KMS-11 (cell line): ENCODE data around the gene MEGF8.
A peak's percentile ranks its signal among the peaks of the same experiment; 100 is the strongest.

Experiments
- H2AFZ ChIP-seq: fragments of 200-600 bp; sonication (generic); 2 replicates; pipeline ENCODE4 v1.6.1; 2016; ENCODE audit warnings: antibody characterized with exemption, mixed run types, low read depth
- H3K27ac ChIP-seq: fragments of 200-600 bp; sonication (generic); 2 replicates; pipeline ENCODE4 v1.6.1; 2016; ENCODE audit warnings: mild to moderate bottlenecking, mixed run types
- H3K27me3 ChIP-seq: fragments of 200-600 bp; sonication (generic); 2 replicates; pipeline ENCODE4 v1.6.1; 2017; ENCODE audit warnings: mild to moderate bottlenecking, low read depth, mixed run types, moderate library complexity; ENCODE audit not compliant: insufficient read depth
- H3K36me3 ChIP-seq: fragments of 200-600 bp; sonication (generic); 2 replicates; pipeline ENCODE4 v1.6.1; 2017; ENCODE audit warnings: mild to moderate bottlenecking, mixed run types; ENCODE audit not compliant: insufficient read depth
- H3K4me1 ChIP-seq: fragments of 200-600 bp; sonication (generic); 2 replicates; pipeline ENCODE4 v1.6.1; 2016; ENCODE audit warnings: mild to moderate bottlenecking, low read depth, mixed run types; ENCODE audit not compliant: poor library complexity, severe bottlenecking
- H3K4me2 ChIP-seq: fragments of 200-600 bp; sonication (generic); 2 replicates; pipeline ENCODE4 v1.7.0; 2016; ENCODE audit warnings: mild to moderate bottlenecking, mixed run types
- H3K4me3 ChIP-seq: fragments of 200-600 bp; sonication (generic); IDR thresholded peaks from 2 replicates; pipeline ENCODE4 v1.6.1; 2017; ENCODE audit warnings: low read depth, low read length, mixed read lengths; ENCODE audit not compliant: insufficient read depth
- H3K79me2 ChIP-seq: fragments of 200-600 bp; sonication (generic); 2 replicates; pipeline ENCODE4 v1.6.1; 2016; ENCODE audit warnings: low read depth, mixed run types; ENCODE audit not compliant: insufficient read depth
- H3K9ac ChIP-seq: fragments of 200-600 bp; sonication (generic); 2 replicates; pipeline ENCODE4 v1.6.1; 2016; ENCODE audit warnings: mild to moderate bottlenecking, mixed run types
- H4K20me1 ChIP-seq: fragments of 200-600 bp; sonication (generic); 2 replicates; pipeline ENCODE4 v1.6.1; 2016; ENCODE audit warnings: mild to moderate bottlenecking, mixed run types; ENCODE audit not compliant: insufficient read depth
- TF ChIP-seq, protein P1 (sequence below): fragments of 200-600 bp; sonication (generic); conservative IDR thresholded peaks from 2 replicates; pipeline ENCODE4 v1.6.1; 2017; ENCODE audit warnings: low read depth, mild to moderate bottlenecking, antibody characterized with exemption, low read length, moderate library complexity, mixed read lengths

Gene MEGF8

DNA sequence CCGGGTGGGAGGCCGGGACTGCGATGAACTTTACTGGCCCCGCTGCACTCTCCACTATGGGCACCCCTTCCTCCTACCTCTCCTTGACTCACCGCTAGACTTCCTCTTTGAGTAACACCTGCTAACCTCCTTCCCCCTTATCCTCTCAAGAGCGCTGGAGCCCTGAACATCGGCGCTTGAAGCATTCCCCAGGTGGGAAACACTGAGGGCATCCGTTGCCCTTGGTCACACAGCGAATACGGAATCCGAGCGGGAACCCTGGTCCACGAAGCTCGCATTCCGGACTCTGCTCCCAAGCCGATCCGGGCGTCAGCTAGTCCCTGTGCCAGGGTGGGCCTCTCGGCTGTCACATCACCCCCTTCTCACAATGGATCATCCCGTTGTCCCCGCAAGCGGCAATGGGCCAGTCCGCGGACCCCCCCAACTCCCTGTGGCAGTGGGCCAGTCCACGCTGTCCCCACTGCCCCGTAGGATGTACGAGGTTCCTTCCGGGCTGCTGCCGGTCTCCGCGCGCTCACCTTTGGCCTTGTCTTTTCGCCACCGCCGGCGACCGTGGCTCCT, 97.5 kb downstream of the MEGF8 start:
- Histone ChIP-seq H4K20me1 (no peaks in the 10 kb centered on the region), H3K79me2 (no peaks in the 10 kb centered on the region), H3K4me3 (peak overlapping the region; percentile 69), H3K36me3 (no peaks in the 10 kb centered on the region), H3K9ac (peak overlapping the region; percentile 42; the same call in 1 of the 2 replicates), H3K4me1 (peaks cover 8% of the 10 kb centered on the region), H3K27ac (no peak overlapping the region), H2AFZ (peak overlapping the region; percentile 88), H3K4me2 (peak overlapping the region; percentile 76), H3K27me3 (no peaks in the 10 kb centered on the region)
- TF ChIP-seq, protein P1, sequence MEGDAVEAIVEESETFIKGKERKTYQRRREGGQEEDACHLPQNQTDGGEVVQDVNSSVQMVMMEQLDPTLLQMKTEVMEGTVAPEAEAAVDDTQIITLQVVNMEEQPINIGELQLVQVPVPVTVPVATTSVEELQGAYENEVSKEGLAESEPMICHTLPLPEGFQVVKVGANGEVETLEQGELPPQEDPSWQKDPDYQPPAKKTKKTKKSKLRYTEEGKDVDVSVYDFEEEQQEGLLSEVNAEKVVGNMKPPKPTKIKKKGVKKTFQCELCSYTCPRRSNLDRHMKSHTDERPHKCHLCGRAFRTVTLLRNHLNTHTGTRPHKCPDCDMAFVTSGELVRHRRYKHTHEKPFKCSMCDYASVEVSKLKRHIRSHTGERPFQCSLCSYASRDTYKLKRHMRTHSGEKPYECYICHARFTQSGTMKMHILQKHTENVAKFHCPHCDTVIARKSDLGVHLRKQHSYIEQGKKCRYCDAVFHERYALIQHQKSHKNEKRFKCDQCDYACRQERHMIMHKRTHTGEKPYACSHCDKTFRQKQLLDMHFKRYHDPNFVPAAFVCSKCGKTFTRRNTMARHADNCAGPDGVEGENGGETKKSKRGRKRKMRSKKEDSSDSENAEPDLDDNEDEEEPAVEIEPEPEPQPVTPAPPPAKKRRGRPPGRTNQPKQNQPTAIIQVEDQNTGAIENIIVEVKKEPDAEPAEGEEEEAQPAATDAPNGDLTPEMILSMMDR: no peak

DNA sequence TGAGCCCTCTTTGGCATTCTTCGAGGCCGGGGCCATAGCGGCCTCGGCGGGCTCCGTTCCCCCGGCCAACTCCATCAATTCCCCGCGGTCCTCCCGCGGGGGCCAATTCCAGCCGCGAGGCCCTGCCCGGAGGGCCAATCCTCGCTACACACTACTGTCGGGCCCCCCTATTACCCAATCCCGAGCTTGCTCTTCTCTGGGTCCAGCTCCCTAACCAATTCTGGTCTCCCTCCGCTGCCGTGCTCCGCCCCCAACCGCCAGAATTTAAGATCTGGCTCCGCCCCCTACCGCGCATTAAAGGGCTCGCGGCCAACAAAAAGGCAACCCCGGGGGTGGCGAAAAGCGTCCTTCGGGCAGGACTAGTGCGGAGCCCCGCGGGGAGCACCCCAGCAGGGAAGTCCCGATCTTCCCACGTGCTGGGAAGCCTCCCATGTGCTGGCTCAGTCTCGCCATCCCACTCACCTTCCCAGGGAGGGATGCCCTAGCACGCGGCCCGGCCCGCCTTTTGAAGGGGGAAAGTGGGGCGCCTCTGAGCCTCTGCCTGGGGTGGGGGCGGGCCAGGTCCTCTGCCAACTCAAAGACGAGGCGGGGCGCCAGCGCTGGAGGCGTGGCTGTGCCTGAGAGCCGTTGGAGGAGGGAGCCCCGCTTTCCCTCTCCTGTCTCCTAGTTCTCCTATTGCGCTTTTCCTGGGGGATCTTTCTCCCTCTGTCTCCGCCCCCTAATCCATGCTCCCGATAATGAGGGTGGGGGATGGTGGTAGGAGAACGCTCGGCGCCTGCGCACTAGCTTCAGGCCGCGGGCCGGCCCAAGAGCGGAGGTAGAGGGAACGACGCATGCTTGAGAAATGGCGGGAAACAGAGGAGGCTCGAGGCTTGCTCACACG, 98.3 kb downstream of the MEGF8 start:
- Histone ChIP-seq H3K9ac (peak overlapping the region; percentile 42; the same call in 1 of the 2 replicates), H3K4me1 (peaks cover 8% of the 10 kb centered on the region), H3K36me3 (no peaks in the 10 kb centered on the region), H3K27me3 (no peaks in the 10 kb centered on the region; the same call in 1 of the 2 replicates), H4K20me1 (no peaks in the 10 kb centered on the region), H3K4me3 (peak overlapping the region; percentile 69), H2AFZ (peak overlapping the region; percentile 88), H3K4me2 (peak overlapping the region; percentile 76), H3K79me2 (no peaks in the 10 kb centered on the region), H3K27ac (no peak overlapping the region)
- TF ChIP-seq, protein P1: no peak

DNA sequence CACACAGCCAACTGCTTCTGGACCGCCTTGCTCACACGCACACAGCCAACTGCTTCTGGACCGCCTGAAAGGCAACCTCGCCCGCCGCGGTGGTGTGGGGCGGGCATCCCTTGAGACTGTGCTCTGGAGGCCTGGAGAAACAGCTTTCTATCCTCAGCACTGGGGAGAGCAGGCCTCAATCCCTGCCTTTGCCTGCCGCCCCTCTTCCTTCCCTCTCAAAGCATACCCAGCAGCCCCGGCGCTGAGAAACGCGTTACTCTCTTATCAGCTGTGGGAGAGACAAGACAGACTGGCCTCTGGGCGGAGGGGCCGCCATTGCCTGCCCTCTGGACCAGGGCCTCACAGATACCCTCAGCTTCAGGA, 98.9 kb downstream of the MEGF8 start:
- TF ChIP-seq, protein P1: no peak
- H3K4me2 ChIP-seq: no peak overlapping the region

DNA sequence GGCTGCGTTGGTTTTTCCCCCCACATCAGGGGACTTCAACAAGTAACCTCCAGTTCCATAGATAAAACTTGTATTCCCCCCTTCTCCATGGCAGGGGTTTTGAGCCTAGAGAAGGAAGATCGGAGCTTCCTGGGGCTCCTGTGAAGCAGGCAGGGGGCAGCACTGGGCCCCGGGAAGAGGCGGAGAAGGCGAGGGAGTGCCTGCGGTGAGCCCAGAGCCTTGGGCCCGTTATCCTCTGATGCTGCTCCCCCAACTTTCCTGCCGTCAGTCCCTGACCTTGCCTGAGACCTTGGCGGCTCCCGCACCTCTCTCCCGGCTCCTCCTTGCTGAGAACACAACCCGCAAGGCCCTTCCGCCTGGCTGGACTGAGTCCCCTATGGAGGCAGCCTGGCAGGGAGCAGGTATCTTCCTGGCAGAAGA, 99.3 kb downstream of the MEGF8 start:
- no peaks in the 10 kb centered on the region for H3K79me2 ChIP-seq
- no peaks in the 10 kb centered on the region; the same call in 1 of the 2 replicates for H3K27me3 ChIP-seq
- no peak overlapping the region for H3K9ac ChIP-seq
- TF ChIP-seq, protein P1: no peak
- no peak overlapping the region for H2AFZ ChIP-seq
- no peaks in the 10 kb centered on the region for H3K36me3 ChIP-seq
- no peak overlapping the region for H3K27ac ChIP-seq
- peaks cover 8% of the 10 kb centered on the region for H3K4me1 ChIP-seq
- H3K4me3 ChIP-seq: no peak overlapping the region
- H4K20me1 ChIP-seq: no peaks in the 10 kb centered on the region
- H3K4me2 ChIP-seq: no peak overlapping the region

More for the DNA sequence above, 98.9 kb downstream of the MEGF8 start:
- Histone ChIP-seq H2AFZ (peak overlapping the region; percentile 88; the same call in 1 of the 2 replicates), H3K27me3 (no peaks in the 10 kb centered on the region; the same call in 1 of the 2 replicates), H3K27ac (no peak overlapping the region), H3K4me3 (no peak overlapping the region), H4K20me1 (no peaks in the 10 kb centered on the region), H3K9ac (no peak overlapping the region), H3K4me1 (peaks cover 8% of the 10 kb centered on the region), H3K79me2 (no peaks in the 10 kb centered on the region), H3K36me3 (no peaks in the 10 kb centered on the region)
